Activated T-cell treated with anti-CD3 and anti-CD28 coated beads, Interleukin-2, amount 50 U/mL, for 72 hours (primary cell): ENCODE data around the gene DPEP2NB. TPM values are rescaled to one million over a fixed set of nuclear protein-coding genes. Genes with fewer than 3 reads are reported as not detected.
A peak's percentile ranks its signal among the peaks of the same experiment; 100 is the strongest.

Experiments
- ATAC-seq, 2 donors: fragments of 150-1000 bp; cut with Tn5 transposase; replicated peaks in 1 of 2; 2 replicates each; pipeline ENCODE4 v1.10.0; 2021; ENCODE audit warnings: moderate library complexity in 2 of 2, mild to moderate bottlenecking in 1 of 2
- DNase-seq, 2 donors: peaks; one replicate each; pipeline ENCODE4 v3.0.0; 2021 to 2022; ENCODE audit warnings: mixed read lengths in 1 of 2
- H3K27ac Mint-ChIP-seq: one replicate; pipeline ENCODE4 v1.8.0; 2022; ENCODE audit warnings: mild to moderate bottlenecking, moderate library complexity, mixed read lengths
- H3K27me3 Mint-ChIP-seq: one replicate; pipeline ENCODE4 v1.8.0; 2022; ENCODE audit warnings: low read depth, mixed read lengths
- H3K36me3 Mint-ChIP-seq, 2 donors: one replicate each; pipeline ENCODE4 v1.8.0; 2022; ENCODE audit warnings: mixed read lengths in 2 of 2, mild to moderate bottlenecking in 1 of 2; ENCODE audit not compliant: insufficient read depth in 2 of 2
- H3K4me1 Mint-ChIP-seq: one replicate; pipeline ENCODE4 v1.8.0; 2022; ENCODE audit warnings: low read depth, mixed read lengths
- H3K4me3 Mint-ChIP-seq, 2 donors: one replicate each; pipeline ENCODE4 v1.8.0; 2022; ENCODE audit warnings: mild to moderate bottlenecking in 2 of 2, mixed read lengths in 2 of 2, moderate library complexity in 2 of 2
- H3K9me3 Mint-ChIP-seq, 2 donors: one replicate each; pipeline ENCODE4 v1.8.0; 2022; ENCODE audit warnings: mixed read lengths in 2 of 2
- total RNA-seq, 2 donors: library from RNA; stranded (reverse); gene quantifications; one replicate each; pipeline ENCODE4 v1.2.3, GENCODE V29; 2022

Gene DPEP2NB, protein sequence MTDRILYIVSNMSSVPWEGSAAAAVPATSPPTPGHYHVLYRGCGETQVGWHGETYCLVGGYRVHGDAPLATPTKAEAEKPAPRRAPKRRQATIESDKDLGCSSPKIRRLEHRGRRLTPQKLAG
- total RNA-seq = not detected

DNA sequence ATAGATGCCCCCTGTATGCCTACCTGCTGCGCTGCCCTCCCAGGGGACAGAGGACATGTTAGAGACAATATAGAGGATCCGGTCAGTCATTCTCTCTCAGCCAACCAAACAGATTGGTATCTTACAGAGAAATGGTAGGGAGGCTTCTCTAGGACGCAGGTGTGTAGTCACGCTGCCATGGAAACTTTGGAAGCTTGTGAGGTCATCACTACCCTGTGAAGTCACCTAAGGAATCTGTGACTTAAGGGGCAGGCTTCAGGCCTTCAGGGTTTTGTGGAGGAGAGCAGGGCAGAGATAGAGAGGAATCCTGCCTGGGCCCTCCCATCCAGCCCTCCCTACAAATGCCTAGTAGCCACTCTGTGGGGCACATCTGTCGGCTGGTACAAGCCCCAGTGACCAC, at the start of gene DPEP2NB:
Gene DPEP2NB (minus strand): TSS at position 231 of the 400 bp plus-strand sequence. CDS start 141 bp downstream, at position 90.
- Mint-ChIP-seq H3K27me3 (no peaks in the 10 kb centered on the region), H3K36me3 (no peaks in the 10 kb centered on the region), H3K4me3 (no peak within 1 kb of the TSS), H3K4me1 (peaks cover 11% of the 10 kb centered on the region), H3K27ac (no peak within 1 kb of the TSS), H3K9me3 (no peaks in the 10 kb centered on the region)
- DNase-seq (no peak), ATAC-seq (no peak)

DNA sequence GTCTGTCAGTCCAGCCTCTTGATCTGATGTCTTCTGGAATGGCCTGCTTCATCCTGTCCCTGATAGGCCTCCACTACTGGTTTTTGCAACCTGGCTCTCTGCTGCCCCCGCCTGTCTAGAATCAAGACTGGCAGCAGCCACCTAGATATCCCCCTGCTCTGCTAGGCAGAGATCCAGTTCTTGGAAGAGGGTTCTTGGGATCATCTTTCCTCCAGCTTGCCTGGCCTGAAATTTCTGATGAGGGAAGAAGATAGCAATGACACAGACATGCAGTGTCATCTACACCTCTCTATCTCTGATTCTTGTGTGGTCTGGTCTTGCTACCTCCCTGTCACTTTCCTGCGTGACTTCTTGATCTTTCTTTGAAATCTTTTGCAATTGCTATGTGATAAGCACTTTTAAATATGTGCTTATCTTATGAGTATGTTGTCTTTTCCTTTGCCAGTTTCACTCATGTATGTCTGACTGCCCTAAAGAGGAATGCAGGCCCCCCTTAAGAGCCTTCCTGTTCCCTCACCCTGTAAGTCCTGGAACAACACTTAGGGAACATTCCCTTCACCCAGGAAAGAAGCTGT, 49.2 kb upstream of the DPEP2NB start:
- H3K9me3 Mint-ChIP-seq = no peaks in the 10 kb centered on the region
- H3K27ac Mint-ChIP-seq = peak overlapping the region; percentile 12
- peak overlapping the region in 1 of 2 donors; percentile 1 for H3K4me3 Mint-ChIP-seq
- no peaks in the 10 kb centered on the region for H3K27me3 Mint-ChIP-seq
- peaks cover 63% of the 10 kb centered on the region for H3K4me1 Mint-ChIP-seq
- peak; percentile 58 to 68 for ATAC-seq
- H3K36me3 Mint-ChIP-seq = peaks cover 5 to 17% of the 10 kb centered on the region in 2 donors
- peak; percentile 76 to 79 for DNase-seq

DNA sequence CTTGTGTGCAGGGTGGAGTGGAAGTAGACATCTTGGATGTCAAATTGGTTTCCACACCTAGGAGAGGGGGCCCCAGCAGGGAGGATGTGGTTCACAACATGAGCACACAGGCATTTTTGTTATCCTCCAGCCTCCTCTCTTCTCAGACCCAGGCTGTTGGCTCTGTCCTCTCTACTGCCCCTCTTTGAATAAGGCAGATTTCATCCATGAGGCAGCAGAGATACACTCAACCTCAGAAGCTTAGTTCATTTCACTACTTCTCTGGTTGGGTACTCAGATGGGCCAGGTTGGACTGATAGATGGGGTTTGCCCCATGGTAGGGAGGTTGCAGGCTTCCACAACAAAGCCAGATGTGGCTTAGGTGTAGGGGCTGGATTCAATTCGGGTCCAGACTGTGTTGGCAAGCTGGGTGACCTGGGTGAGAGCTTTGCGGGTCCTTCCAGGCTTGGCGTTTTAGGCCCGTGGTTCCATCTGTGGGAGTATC, 47.2 kb upstream of the DPEP2NB start:
- H3K36me3 Mint-ChIP-seq = peaks cover 7 to 19% of the 10 kb centered on the region in 2 donors
- DNase-seq (peak; percentile 49 to 65), ATAC-seq (peak; percentile 86)
- peak overlapping the region; percentile 50 to 77 for H3K4me3 Mint-ChIP-seq
- H3K9me3 Mint-ChIP-seq = no peaks in the 10 kb centered on the region
- peaks cover 67% of the 10 kb centered on the region for H3K4me1 Mint-ChIP-seq
- peak overlapping the region; percentile 94 for H3K27ac Mint-ChIP-seq
- no peaks in the 10 kb centered on the region for H3K27me3 Mint-ChIP-seq

DNA sequence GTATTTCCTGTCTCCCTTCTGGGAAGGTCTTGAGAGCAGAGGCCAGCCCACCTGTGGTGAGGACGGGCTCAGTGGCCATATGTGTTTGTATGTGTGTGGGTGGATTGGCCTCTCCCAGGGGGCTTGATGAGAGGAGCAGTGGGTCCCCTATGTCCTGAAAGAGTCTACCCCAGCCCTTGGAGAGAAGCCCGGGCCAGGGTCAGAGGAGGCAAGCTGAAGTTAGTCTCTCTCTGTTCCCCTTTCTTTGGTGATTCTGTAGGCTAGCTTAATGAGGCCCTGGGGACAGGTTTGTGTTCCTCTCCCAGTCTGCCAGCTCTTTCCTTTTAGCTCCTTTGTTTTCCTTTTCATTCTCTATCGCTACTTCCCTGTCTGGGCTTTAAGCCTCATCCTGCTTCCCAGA, 45.7 kb upstream of the DPEP2NB start:
- no peak for DNase-seq
- Mint-ChIP-seq H3K4me1 (peaks cover 67% of the 10 kb centered on the region), H3K27ac (peak overlapping the region; percentile 52), H3K9me3 (no peaks in the 10 kb centered on the region), H3K4me3 (no peak overlapping the region), H3K27me3 (no peaks in the 10 kb centered on the region), H3K36me3 (peaks cover 10 to 23% of the 10 kb centered on the region in 2 donors)
- ATAC-seq = no peak

DNA sequence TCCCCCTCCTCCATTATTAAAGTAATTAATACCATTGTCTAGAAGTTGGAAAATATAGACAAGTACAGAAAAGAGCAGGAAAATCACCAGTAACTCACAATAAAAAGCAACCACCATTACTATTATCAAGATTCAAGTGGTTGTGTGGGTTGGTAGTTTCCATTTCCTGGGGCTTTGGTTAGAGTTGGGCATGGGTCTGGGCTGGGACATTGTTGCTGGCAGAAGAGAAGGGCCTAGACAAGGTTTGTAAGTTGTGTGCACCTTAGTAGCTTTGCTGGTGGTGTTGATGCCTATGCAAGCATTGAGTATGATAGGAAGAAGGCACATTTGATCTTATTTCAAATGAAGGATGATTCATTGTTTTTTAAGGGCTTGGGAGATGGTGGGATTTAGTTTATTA, 44.1 kb upstream of the DPEP2NB start:
- H3K4me3 Mint-ChIP-seq = peak overlapping the region; percentile 5 to 29
- H3K27me3 Mint-ChIP-seq = no peaks in the 10 kb centered on the region
- H3K4me1 Mint-ChIP-seq = peaks cover 53% of the 10 kb centered on the region
- peak overlapping the region; percentile 21 for H3K27ac Mint-ChIP-seq
- no peaks in the 10 kb centered on the region for H3K9me3 Mint-ChIP-seq
- no peak for DNase-seq
- no peak for ATAC-seq
- peaks cover 11 to 29% of the 10 kb centered on the region in 2 donors for H3K36me3 Mint-ChIP-seq

DNA sequence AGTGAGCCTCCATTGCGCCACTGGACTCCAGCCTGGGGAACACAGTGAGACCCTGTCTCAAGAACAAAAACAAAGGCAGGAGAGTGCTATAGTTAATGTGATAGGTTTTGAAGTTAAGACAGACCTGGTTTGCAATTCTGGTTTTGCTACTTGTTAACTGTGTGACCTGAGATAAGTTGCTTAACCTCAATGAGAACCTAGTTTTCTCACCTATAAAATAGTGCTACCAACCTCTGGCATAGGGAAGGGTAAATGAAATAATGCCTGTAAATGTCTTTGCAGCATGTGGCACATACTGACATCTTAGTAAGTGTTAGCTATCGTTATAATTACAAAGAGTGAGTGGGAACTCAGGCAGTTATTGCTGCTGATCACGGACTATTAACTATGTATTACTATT, 39.7 kb upstream of the DPEP2NB start:
- Mint-ChIP-seq H3K27ac (no peak overlapping the region), H3K9me3 (no peaks in the 10 kb centered on the region), H3K36me3 (peaks cover 13 to 29% of the 10 kb centered on the region in 2 donors), H3K4me3 (no peak overlapping the region), H3K27me3 (no peaks in the 10 kb centered on the region), H3K4me1 (peaks cover 17% of the 10 kb centered on the region)
- DNase-seq = no peak
- no peak for ATAC-seq

DNA sequence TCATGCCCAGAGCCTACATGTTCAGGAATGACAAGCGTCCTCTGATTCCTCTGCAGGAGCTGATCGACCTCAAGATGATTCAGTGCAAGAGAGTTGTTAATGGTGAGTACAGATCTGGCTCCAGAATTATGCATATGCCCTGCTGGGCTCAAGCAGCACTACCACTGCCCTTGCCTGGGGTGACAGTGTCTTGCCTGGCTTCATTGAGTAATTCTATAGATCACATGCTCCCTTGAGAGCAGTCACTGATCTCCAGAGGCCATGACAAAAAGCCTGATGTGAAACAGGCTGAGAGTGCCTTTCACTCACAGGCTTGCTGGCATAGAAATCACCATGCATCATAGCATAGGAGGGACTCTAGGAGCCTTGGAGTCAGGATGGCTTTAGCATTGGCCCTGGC, 33.7 kb upstream of the DPEP2NB start:
- DNase-seq = no peak
- Mint-ChIP-seq H3K4me3 (no peak overlapping the region), H3K27me3 (no peaks in the 10 kb centered on the region), H3K27ac (no peak overlapping the region), H3K4me1 (no peaks in the 10 kb centered on the region), H3K36me3 (peaks cover 4 to 20% of the 10 kb centered on the region in 2 donors), H3K9me3 (no peaks in the 10 kb centered on the region)
- no peak for ATAC-seq

DNA sequence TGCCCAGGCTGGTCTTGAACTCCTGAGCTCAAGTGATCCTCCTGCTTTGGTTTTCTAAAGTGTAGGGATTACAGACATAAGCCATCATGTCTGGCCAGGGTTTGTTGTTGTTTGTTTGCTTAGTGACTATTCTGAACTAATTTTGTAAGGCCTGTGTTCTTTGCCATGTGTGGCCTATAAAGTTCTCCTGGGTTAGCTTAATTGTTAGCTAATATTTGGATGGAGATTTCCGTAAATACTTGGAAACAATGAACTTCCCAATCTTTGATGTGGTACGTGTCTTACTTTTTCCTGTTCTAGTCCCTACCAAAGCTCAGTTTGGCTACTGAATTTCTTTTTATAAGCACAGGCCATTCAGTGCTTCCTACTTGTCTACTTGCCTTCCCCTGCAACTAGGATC, 32.3 kb upstream of the DPEP2NB start:
- no peaks in the 10 kb centered on the region for H3K9me3 Mint-ChIP-seq
- H3K4me1 Mint-ChIP-seq = no peaks in the 10 kb centered on the region
- DNase-seq = no peak
- H3K27ac Mint-ChIP-seq = no peak overlapping the region
- ATAC-seq = no peak
- no peaks in the 10 kb centered on the region for H3K27me3 Mint-ChIP-seq
- peaks cover 0 to 10% of the 10 kb centered on the region in 2 donors for H3K36me3 Mint-ChIP-seq
- no peak overlapping the region for H3K4me3 Mint-ChIP-seq

DNA sequence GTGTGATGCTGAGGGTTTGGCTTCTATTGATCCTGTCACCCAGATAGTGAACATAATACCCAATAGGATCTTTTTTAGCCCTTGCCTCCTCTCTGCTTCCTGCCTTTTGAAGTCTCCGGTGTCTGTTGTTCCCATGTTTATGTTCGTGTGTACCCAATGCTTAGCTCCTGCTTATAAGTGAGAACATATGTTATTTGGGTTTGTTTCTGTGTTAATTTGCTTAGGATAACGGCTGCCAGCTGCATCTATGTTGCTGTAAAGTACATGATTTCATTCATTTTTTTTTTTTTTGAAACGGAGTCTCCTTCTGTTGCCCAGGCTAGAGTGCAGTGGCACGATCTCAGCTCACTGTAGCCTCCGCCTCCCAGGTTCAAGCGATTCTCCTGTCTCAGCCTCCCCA, 30.4 kb upstream of the DPEP2NB start:
- Mint-ChIP-seq H3K4me3 (no peak overlapping the region), H3K36me3 (peaks cover 0 to 12% of the 10 kb centered on the region in 2 donors), H3K4me1 (no peaks in the 10 kb centered on the region), H3K27ac (no peak overlapping the region), H3K9me3 (no peaks in the 10 kb centered on the region), H3K27me3 (no peaks in the 10 kb centered on the region)
- ATAC-seq (no peak), DNase-seq (no peak)

DNA sequence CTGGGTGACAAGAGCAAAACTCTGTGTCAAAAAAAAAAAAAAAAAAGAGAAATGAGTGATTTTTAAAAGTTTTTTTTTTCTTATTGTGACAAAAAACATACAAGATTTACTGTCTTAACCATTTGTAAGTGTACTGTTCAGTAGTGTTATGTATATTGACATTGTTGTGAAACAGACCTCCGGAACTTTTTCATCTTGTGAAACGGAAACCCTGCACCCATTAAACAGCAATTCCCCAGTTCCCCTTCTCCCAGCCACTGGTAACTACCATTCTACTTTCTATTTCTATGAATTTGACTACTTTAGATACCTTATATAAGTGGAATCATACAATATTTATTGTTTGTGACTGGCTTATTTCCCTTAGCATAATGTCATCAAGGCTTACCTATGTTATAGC, 26.1 kb upstream of the DPEP2NB start:
- peaks cover 5 to 14% of the 10 kb centered on the region in 2 donors for H3K36me3 Mint-ChIP-seq
- H3K9me3 Mint-ChIP-seq = no peaks in the 10 kb centered on the region
- peaks cover 13% of the 10 kb centered on the region for H3K4me1 Mint-ChIP-seq
- H3K27me3 Mint-ChIP-seq = no peaks in the 10 kb centered on the region
- ATAC-seq = no peak
- no peak overlapping the region for H3K4me3 Mint-ChIP-seq
- DNase-seq = no peak
- no peak overlapping the region for H3K27ac Mint-ChIP-seq

DNA sequence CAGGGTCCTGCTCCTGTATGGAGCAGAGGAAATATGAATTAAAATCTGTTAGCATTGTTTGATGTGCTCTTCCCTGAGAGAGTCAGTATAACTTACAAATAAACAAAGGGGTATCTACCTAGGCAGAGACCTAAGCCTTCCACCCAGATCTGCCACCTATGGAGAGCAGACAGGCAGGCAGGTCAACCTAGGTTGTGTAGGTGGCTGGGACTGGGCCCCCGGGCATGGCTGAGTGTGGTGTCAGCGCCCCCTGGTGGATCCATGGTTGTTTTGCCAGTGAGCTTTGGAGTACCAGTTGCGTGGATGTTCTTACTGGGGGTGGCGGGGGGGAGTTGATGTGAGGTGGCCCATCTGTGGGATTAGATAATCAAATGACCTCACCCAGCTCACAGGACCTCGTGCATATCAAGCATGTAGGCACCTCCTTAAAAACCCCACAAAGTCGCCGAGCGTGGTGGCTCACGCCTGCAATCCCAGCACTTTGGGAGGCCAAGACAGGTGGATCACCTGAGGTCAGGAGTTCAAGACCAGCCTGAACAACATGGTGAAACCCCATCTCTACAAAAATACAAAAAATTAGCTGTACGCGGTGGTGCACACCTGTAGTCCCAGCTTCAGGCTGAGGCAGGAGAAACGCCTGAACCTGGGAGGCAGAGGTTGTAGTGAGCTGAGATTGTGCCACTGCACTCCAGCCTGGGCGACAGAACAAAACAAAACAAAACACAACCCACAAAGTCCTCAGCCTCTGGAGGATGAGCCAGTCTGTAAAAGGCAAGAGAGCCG, 25.0 kb upstream of the DPEP2NB start:
- DNase-seq (peak; percentile 88 to 93), ATAC-seq (peak; percentile 99)
- Mint-ChIP-seq H3K27ac (peak overlapping the region; percentile 75), H3K27me3 (no peaks in the 10 kb centered on the region), H3K4me1 (peaks cover 17% of the 10 kb centered on the region), H3K36me3 (peaks cover 6 to 14% of the 10 kb centered on the region in 2 donors), H3K4me3 (no peak overlapping the region), H3K9me3 (no peaks in the 10 kb centered on the region)

DNA sequence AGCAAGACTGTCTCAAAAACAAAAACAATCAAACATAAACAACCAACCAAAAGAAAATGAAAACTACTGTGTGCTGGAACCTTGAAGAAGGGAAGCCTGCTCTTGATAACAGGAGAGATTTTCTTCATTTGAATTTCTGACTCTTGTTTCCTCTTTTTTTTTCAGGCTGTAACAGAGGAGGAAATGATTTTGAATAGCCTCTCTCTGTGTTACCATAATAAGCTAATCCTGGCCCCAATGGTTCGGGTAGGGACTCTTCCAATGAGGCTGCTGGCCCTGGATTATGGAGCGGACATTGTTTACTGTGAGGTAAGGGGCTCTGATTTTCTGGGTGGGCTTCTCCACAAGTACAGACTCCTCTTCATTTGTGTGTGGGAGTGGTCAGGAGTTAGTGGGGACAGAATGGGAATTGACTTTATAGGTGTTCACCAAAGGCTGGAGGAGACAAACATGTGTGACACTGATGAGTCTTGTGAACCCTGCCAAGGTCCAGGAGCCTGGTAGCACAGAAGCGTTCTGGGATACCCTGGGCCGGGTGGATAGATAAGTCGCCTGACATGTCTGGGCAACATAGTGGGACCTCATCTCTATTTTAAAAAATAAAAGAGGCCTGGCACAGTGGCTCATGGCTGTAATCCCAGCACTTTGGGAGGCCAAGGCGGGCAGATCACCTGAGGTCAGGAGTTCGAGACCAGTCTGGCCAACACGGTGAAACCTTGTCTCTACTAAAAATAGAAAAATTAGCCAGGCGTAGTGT, 22.3 kb upstream of the DPEP2NB start:
- DNase-seq = no peak
- H3K27ac Mint-ChIP-seq = no peak overlapping the region
- no peak overlapping the region for H3K4me3 Mint-ChIP-seq
- H3K9me3 Mint-ChIP-seq = no peaks in the 10 kb centered on the region
- ATAC-seq = no peak
- peaks cover 6 to 11% of the 10 kb centered on the region in 2 donors for H3K36me3 Mint-ChIP-seq
- H3K4me1 Mint-ChIP-seq = peaks cover 17% of the 10 kb centered on the region
- H3K27me3 Mint-ChIP-seq = no peaks in the 10 kb centered on the region

DNA sequence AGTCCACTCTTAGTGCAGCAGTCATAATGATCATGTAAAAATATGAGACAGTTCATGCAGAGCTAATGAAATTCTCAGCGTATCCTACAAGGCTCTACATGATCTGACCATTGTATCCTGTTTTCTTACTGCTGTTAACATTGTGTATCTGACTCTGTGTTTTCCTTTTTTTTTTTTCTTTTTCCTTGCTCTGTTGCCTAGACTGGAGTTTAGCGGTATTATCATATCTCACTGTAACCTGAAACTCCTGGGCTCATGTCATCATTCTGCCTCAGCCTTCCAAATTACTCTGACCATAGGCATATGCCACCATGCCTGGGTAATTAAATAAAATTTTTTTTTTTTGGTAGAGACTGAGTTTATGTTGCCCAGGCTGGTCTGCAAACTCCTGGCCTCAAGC, 19.5 kb upstream of the DPEP2NB start:
- H3K4me1 Mint-ChIP-seq = peaks cover 21% of the 10 kb centered on the region
- H3K4me3 Mint-ChIP-seq = no peak overlapping the region
- H3K9me3 Mint-ChIP-seq = no peaks in the 10 kb centered on the region
- ATAC-seq (no peak), DNase-seq (no peak)
- H3K27ac Mint-ChIP-seq = no peak overlapping the region
- peaks cover 6 to 9% of the 10 kb centered on the region in 2 donors for H3K36me3 Mint-ChIP-seq
- no peaks in the 10 kb centered on the region for H3K27me3 Mint-ChIP-seq
